GM21360 (cell line): ENCODE data around the gene SLC27A3.
"Not testable (repeated sequence)": the region's sequence is repeated elsewhere in the genome, so short reads cannot be mapped to it uniquely, and the experiment has no call there.

Source experiments
- ATAC-seq: cut with Tn5 transposase; IDR thresholded peaks from one replicate; pipeline ENCODE4 v1.9.1; 2021; ENCODE audit warnings: mild to moderate bottlenecking, moderate library complexity; ENCODE audit not compliant: unreplicated experiment

SLC27A3 gene

GRCh38 chr1:153779781-153780541 lies 4.8 kb downstream of the SLC27A3 start:
- no peak for ATAC-seq

GRCh38 chr1:153780551-153780950 lies 5.3 kb downstream of the SLC27A3 start:
- no peak for ATAC-seq

GRCh38 chr1:153782648-153783047 lies 7.4 kb downstream of the SLC27A3 start:
- ATAC-seq: not testable (repeated sequence)

- ATAC-seq: peak; percentile 82
Observed at GRCh38 chr1:153783233-153784190, 8.3 kb downstream of the SLC27A3 start.

GRCh38 chr1:153786038-153786790 lies 11.0 kb downstream of the SLC27A3 start:
- no peak for ATAC-seq

- ATAC-seq: no peak
Observed at GRCh38 chr1:153789478-153790034, 14.3 kb downstream of the SLC27A3 start.

- no peak for ATAC-seq
Observed at GRCh38 chr1:153790313-153790965, 15.2 kb downstream of the SLC27A3 start.

- ATAC-seq: peak; percentile 63
Observed at GRCh38 chr1:153790966-153791647, 15.9 kb downstream of the SLC27A3 start.

GRCh38 chr1:153791648-153792253 lies 16.5 kb downstream of the SLC27A3 start:
- no peak for ATAC-seq

GRCh38 chr1:153792631-153793041 lies 17.4 kb downstream of the SLC27A3 start:
- ATAC-seq: no peak

GRCh38 chr1:153793261-153793972 lies 18.2 kb downstream of the SLC27A3 start:
- ATAC-seq: no peak

- ATAC-seq: no peak
Observed at GRCh38 chr1:153793973-153794615, 18.9 kb downstream of the SLC27A3 start.

GRCh38 chr1:153794624-153795329 lies 19.6 kb downstream of the SLC27A3 start:
- ATAC-seq: no peak

- ATAC-seq: no peak
Observed at GRCh38 chr1:153795330-153795837, 20.2 kb downstream of the SLC27A3 start.

- no peak for ATAC-seq
Observed at GRCh38 chr1:153795934-153796785, 21.0 kb downstream of the SLC27A3 start.
